Measurements from ENCODE around the gene BMP2.

The BMP2 gene

GRCh38 chr20:6824401-6824800 is 56.9 kb downstream of the BMP2 start:
- Histone ChIP-seq H3F3A (ENCODE audit: low read depth) (no peaks in the 10 kb centered on the region), H3K4me3 (ENCODE audit: low read length, poor library complexity, severe bottlenecking) (no peak overlapping the region), H3K27me3 (ENCODE audit: insufficient read depth, low read length, poor library complexity, severe bottlenecking) (no peaks in the 10 kb centered on the region), H3K9me2 (replicated peaks; ENCODE audit: low read depth, low read length) (no peaks in the 10 kb centered on the region), H3K36me3 (ENCODE audit: insufficient read depth, low read length) (no peaks in the 10 kb centered on the region), H4K20me1 (ENCODE audit: insufficient read depth, low read length, poor library complexity, severe bottlenecking) (no peaks in the 10 kb centered on the region), H3K79me2 (ENCODE audit: insufficient read depth, low read length) (no peaks in the 10 kb centered on the region), H2AFZ (ENCODE audit: low read length) (no peak overlapping the region), H3K9ac (ENCODE audit: low read depth, low read length, poor library complexity, severe bottlenecking) (no peak overlapping the region), H3K4me2 (ENCODE audit: low read depth, low read length, poor library complexity, severe bottlenecking) (no peak overlapping the region), H3K4me1 (ENCODE audit: insufficient read depth, low read length, poor library complexity, severe bottlenecking) (no peaks in the 10 kb centered on the region), H3K9me3 (ENCODE audit: insufficient read depth, low read depth, low read length) (no peaks in the 10 kb centered on the region)
- TF ChIP-seq EZH2phosphoT487 (IDR thresholded peaks at IDR 0.05; ENCODE audit: borderline replicate concordance) (no peak), CTCF (conservative IDR thresholded peaks at IDR 0.05; ENCODE audit: low read length) (no peak)

- no peaks in the 10 kb centered on the region for H4K20me1 ChIP-seq (ENCODE audit: insufficient read depth, low read length, poor library complexity, severe bottlenecking)
- H3K9ac ChIP-seq (ENCODE audit: low read depth, low read length, poor library complexity, severe bottlenecking), result no peak overlapping the region
- H3K9me3 ChIP-seq (ENCODE audit: insufficient read depth, low read depth, low read length), result no peaks in the 10 kb centered on the region
- no peaks in the 10 kb centered on the region for H3K4me1 ChIP-seq (ENCODE audit: insufficient read depth, low read length, poor library complexity, severe bottlenecking)
- H3K4me2 ChIP-seq (ENCODE audit: low read depth, low read length, poor library complexity, severe bottlenecking), result no peak overlapping the region
- H3K79me2 ChIP-seq (ENCODE audit: insufficient read depth, low read length), result no peaks in the 10 kb centered on the region
- no peaks in the 10 kb centered on the region for H3K36me3 ChIP-seq (ENCODE audit: insufficient read depth, low read length)
- no peaks in the 10 kb centered on the region for H3K27me3 ChIP-seq (ENCODE audit: insufficient read depth, low read length, poor library complexity, severe bottlenecking)
- no peaks in the 10 kb centered on the region for H3F3A ChIP-seq (ENCODE audit: low read depth)
- TF ChIP-seq CTCF (conservative IDR thresholded peaks at IDR 0.05; ENCODE audit: low read length) (no peak), EZH2phosphoT487 (IDR thresholded peaks at IDR 0.05; ENCODE audit: borderline replicate concordance) (no peak)
- no peaks in the 10 kb centered on the region for H3K9me2 ChIP-seq (replicated peaks; ENCODE audit: low read depth, low read length)
- no peak overlapping the region for H2AFZ ChIP-seq (ENCODE audit: low read length)
- H3K4me3 ChIP-seq (ENCODE audit: low read length, poor library complexity, severe bottlenecking), result no peak overlapping the region
Observed at GRCh38 chr20:6827472-6827871, 60.0 kb downstream of the BMP2 start.

- Histone ChIP-seq H3K9ac (ENCODE audit: low read depth, low read length, poor library complexity, severe bottlenecking) (no peak overlapping the region), H3K36me3 (ENCODE audit: insufficient read depth, low read length) (no peaks in the 10 kb centered on the region), H2AFZ (ENCODE audit: low read length) (no peak overlapping the region), H3K9me3 (ENCODE audit: insufficient read depth, low read depth, low read length) (no peaks in the 10 kb centered on the region), H3K79me2 (ENCODE audit: insufficient read depth, low read length) (no peaks in the 10 kb centered on the region), H3K9me2 (replicated peaks; ENCODE audit: low read depth, low read length) (no peaks in the 10 kb centered on the region), H3K27me3 (ENCODE audit: insufficient read depth, low read length, poor library complexity, severe bottlenecking) (no peaks in the 10 kb centered on the region), H3K4me3 (ENCODE audit: low read length, poor library complexity, severe bottlenecking) (no peak overlapping the region), H3K4me2 (ENCODE audit: low read depth, low read length, poor library complexity, severe bottlenecking) (no peak overlapping the region), H3K4me1 (ENCODE audit: insufficient read depth, low read length, poor library complexity, severe bottlenecking) (no peaks in the 10 kb centered on the region), H3F3A (ENCODE audit: low read depth) (no peaks in the 10 kb centered on the region), H4K20me1 (ENCODE audit: insufficient read depth, low read length, poor library complexity, severe bottlenecking) (no peaks in the 10 kb centered on the region)
- no peak for TF ChIP-seq EZH2phosphoT487 (IDR thresholded peaks at IDR 0.05; ENCODE audit: borderline replicate concordance)
- peak; percentile 90 for TF ChIP-seq CTCF (conservative IDR thresholded peaks at IDR 0.05; ENCODE audit: low read length)
Observed at GRCh38 chr20:6828794-6829423, 61.4 kb downstream of the BMP2 start.

Measured in Loucy (cell line).